K562 (cell line): ENCODE results near the gene WWC2. TPM values are rescaled to one million over a fixed set of nuclear protein-coding genes. Genes with fewer than 3 reads are reported as not detected.
A peak's percentile ranks its signal among the peaks of the same experiment; 100 is the strongest.

ENCODE experiments used
- BHLHE40 ChIP-seq: IDR thresholded peaks from 2 replicates; pipeline ENCODE4 v1.6.1; 2011; ENCODE audit warnings: low read length, improper control_type of control experiment
- CCNT2 ChIP-seq: IDR thresholded peaks from 2 replicates; pipeline ENCODE4 v1.6.1; 2011; ENCODE audit warnings: borderline replicate concordance, low read depth, mild to moderate bottlenecking, moderate library complexity, mixed read lengths, low read length; ENCODE audit not compliant: insufficient read length; ENCODE audit errors: extremely low read depth
- CHAMP1 ChIP-seq: fragments of 450-650 bp; IDR thresholded peaks from 2 replicates; pipeline ENCODE4 v1.6.1; 2016; ENCODE audit warnings: mild to moderate bottlenecking
- KDM1A ChIP-seq, 2 experiments: fragments of 450-650 bp; IDR thresholded peaks; 2 replicates each; pipeline ENCODE4 v1.6.1; 2016; ENCODE audit warnings: mild to moderate bottlenecking in 2 of 2
- KDM4B ChIP-seq, 2 experiments: fragments of 450-650 bp in 1 of 2; sonication (generic) in 1 of 2; IDR thresholded peaks; 2 replicates each; pipeline ENCODE4 v1.6.1; 2016 to 2017; ENCODE audit warnings: borderline replicate concordance in 2 of 2, antibody characterized with exemption in 1 of 2, low read depth in 1 of 2, mild to moderate bottlenecking in 1 of 2
- LCOR ChIP-seq: sonication (generic); formaldehyde crosslinking; IDR thresholded peaks from 2 replicates; pipeline ENCODE4 v1.8.0; 2022; ENCODE audit warnings: mild to moderate bottlenecking, missing genetic modification reagents
- MAX ChIP-seq: sonication (generic); formaldehyde crosslinking; IDR thresholded peaks from 2 replicates; pipeline ENCODE4 v1.9.0; 2022; ENCODE audit warnings: mild to moderate bottlenecking, missing genetic modification reagents
- MEIS2 ChIP-seq: fragments of 450-650 bp; IDR thresholded peaks from 2 replicates; pipeline ENCODE4 v1.6.1; 2014; ENCODE audit warnings: mild to moderate bottlenecking; ENCODE audit not compliant: partially characterized antibody
- NEUROD1 ChIP-seq: fragments of 150-350 bp; IDR thresholded peaks from 2 replicates; pipeline ENCODE4 v1.6.1; 2014; ENCODE audit warnings: borderline replicate concordance, low read length, low read depth; ENCODE audit not compliant: partially characterized antibody
- SMAD4 ChIP-seq: fragments of 250-450 bp; sonication (Bioruptor Pico); conservative IDR thresholded peaks from 2 replicates; pipeline ENCODE4 v1.8.0; 2021; ENCODE audit warnings: inconsistent platforms, mild to moderate bottlenecking, moderate library complexity
- ZNF263 ChIP-seq: sonication (generic); formaldehyde crosslinking; IDR thresholded peaks from 2 replicates; pipeline ENCODE4 v1.8.0; 2022; ENCODE audit warnings: mild to moderate bottlenecking, missing genetic modification reagents, borderline replicate concordance
- polyA plus RNA-seq, 8 experiments: library from polyadenylated mRNA; depleted of rRNA in 4 of 8; stranded (reverse) in 5 of 8; unstranded in 3 of 8; fragments of >200 nt; fragmentation: Nextera tagmentation in 2 of 8; fragmentation: Illumina TruSeq in 1 of 8; extraction: Ambion mirVana in 2 of 8; extraction: Trizol in 1 of 8; gene quantifications; 2 replicates each; pipeline versions ENCODE4 v1.2.1 to v1.2.3, GENCODE V29; 2011 to 2014; ENCODE audit warnings: inconsistent platforms in 1 of 8, missing spikeins in 1 of 8
- total RNA-seq, 7 experiments: library from RNA; depleted of rRNA in 6 of 7; stranded (reverse); fragments of >200 nt in 6 of 7; fragmentation: Illumina TruSeq in 2 of 7; extraction: Trizol in 2 of 7; gene quantifications; 2 replicates each; pipeline versions ENCODE4 v1.2.1 to v1.2.3, GENCODE V29; 2011 to 2021; ENCODE audit warnings: low replicate concordance in 1 of 7
- TF ChIP-seq, protein P1 (sequence below): fragments of 200-800 bp; sonication (Bioruptor generic); IDR thresholded peaks from 2 replicates; pipeline ENCODE4 v1.6.1; 2017; ENCODE audit warnings: missing genetic modification characterization, missing compliant biosample characterization
- TF ChIP-seq, protein P2 (sequence below): sonication (generic); formaldehyde crosslinking; IDR thresholded peaks from 2 replicates; pipeline ENCODE4 v1.8.1; 2023; ENCODE audit warnings: mild to moderate bottlenecking, missing genetic modification reagents
- TF ChIP-seq, protein P3 (sequence below): fragments of 450-650 bp; formaldehyde crosslinking; IDR thresholded peaks from 2 replicates; pipeline ENCODE4 v1.4.0; 2022; ENCODE audit warnings: mild to moderate bottlenecking, moderate library complexity
- TF ChIP-seq, protein P4 (sequence below), 2 experiments: fragments of 450-650 bp; IDR thresholded peaks; 2 replicates each; pipeline ENCODE4 v1.6.1; 2018; ENCODE audit warnings: mild to moderate bottlenecking in 2 of 2, low read depth in 1 of 2; ENCODE audit not compliant: partially characterized antibody in 2 of 2

The WWC2 gene
- total and polyA plus RNA-seq, 9 of the 15 experiments (the other 6 are each of a cell fraction or from before 2014, with no cell fraction given) = 3.7 to 39.4 (median 19.6) TPM

DNA sequence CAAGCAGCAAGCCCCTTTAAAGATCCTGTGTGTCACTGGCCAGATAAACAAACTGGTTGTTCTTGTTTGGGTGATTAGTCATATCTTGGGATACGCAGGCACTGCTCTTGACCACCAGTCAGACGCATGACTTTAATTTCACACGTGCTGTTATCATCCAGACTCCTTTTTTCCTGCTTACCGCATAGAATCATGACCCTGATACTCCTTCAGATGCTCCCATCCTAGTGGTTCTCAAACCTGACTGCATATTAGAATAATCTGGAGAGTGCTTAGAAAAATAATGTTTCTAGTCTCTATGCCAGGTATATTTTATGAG, 142.2 kb downstream of the WWC2 start (continued):
- TF ChIP-seq, protein P1, sequence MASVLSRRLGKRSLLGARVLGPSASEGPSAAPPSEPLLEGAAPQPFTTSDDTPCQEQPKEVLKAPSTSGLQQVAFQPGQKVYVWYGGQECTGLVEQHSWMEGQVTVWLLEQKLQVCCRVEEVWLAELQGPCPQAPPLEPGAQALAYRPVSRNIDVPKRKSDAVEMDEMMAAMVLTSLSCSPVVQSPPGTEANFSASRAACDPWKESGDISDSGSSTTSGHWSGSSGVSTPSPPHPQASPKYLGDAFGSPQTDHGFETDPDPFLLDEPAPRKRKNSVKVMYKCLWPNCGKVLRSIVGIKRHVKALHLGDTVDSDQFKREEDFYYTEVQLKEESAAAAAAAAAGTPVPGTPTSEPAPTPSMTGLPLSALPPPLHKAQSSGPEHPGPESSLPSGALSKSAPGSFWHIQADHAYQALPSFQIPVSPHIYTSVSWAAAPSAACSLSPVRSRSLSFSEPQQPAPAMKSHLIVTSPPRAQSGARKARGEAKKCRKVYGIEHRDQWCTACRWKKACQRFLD = peak; percentile 79
- TF ChIP-seq CHAMP1 = peak; percentile 48; the same call in 1 of the 2 replicates
- TF ChIP-seq MEIS2 = peak; percentile 4
- peak; percentile 80 for TF ChIP-seq CCNT2
- TF ChIP-seq SMAD4 = peak; percentile 96
- TF ChIP-seq ZNF263 (CRISPR knock-in tag) = no peak
- TF ChIP-seq, protein P2, sequence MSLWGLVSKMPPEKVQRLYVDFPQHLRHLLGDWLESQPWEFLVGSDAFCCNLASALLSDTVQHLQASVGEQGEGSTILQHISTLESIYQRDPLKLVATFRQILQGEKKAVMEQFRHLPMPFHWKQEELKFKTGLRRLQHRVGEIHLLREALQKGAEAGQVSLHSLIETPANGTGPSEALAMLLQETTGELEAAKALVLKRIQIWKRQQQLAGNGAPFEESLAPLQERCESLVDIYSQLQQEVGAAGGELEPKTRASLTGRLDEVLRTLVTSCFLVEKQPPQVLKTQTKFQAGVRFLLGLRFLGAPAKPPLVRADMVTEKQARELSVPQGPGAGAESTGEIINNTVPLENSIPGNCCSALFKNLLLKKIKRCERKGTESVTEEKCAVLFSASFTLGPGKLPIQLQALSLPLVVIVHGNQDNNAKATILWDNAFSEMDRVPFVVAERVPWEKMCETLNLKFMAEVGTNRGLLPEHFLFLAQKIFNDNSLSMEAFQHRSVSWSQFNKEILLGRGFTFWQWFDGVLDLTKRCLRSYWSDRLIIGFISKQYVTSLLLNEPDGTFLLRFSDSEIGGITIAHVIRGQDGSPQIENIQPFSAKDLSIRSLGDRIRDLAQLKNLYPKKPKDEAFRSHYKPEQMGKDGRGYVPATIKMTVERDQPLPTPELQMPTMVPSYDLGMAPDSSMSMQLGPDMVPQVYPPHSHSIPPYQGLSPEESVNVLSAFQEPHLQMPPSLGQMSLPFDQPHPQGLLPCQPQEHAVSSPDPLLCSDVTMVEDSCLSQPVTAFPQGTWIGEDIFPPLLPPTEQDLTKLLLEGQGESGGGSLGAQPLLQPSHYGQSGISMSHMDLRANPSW = no peak
- TF ChIP-seq KDM1A (IDR thresholded peaks at IDR 0.05) = peak; percentile 81 to 84; a peak in 3 of 4 replicates
- peak; percentile 89 for TF ChIP-seq MAX
- TF ChIP-seq, protein P3, sequence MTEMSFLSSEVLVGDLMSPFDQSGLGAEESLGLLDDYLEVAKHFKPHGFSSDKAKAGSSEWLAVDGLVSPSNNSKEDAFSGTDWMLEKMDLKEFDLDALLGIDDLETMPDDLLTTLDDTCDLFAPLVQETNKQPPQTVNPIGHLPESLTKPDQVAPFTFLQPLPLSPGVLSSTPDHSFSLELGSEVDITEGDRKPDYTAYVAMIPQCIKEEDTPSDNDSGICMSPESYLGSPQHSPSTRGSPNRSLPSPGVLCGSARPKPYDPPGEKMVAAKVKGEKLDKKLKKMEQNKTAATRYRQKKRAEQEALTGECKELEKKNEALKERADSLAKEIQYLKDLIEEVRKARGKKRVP (CRISPR knock-in tag) = no peak
- TF ChIP-seq, protein P4, sequence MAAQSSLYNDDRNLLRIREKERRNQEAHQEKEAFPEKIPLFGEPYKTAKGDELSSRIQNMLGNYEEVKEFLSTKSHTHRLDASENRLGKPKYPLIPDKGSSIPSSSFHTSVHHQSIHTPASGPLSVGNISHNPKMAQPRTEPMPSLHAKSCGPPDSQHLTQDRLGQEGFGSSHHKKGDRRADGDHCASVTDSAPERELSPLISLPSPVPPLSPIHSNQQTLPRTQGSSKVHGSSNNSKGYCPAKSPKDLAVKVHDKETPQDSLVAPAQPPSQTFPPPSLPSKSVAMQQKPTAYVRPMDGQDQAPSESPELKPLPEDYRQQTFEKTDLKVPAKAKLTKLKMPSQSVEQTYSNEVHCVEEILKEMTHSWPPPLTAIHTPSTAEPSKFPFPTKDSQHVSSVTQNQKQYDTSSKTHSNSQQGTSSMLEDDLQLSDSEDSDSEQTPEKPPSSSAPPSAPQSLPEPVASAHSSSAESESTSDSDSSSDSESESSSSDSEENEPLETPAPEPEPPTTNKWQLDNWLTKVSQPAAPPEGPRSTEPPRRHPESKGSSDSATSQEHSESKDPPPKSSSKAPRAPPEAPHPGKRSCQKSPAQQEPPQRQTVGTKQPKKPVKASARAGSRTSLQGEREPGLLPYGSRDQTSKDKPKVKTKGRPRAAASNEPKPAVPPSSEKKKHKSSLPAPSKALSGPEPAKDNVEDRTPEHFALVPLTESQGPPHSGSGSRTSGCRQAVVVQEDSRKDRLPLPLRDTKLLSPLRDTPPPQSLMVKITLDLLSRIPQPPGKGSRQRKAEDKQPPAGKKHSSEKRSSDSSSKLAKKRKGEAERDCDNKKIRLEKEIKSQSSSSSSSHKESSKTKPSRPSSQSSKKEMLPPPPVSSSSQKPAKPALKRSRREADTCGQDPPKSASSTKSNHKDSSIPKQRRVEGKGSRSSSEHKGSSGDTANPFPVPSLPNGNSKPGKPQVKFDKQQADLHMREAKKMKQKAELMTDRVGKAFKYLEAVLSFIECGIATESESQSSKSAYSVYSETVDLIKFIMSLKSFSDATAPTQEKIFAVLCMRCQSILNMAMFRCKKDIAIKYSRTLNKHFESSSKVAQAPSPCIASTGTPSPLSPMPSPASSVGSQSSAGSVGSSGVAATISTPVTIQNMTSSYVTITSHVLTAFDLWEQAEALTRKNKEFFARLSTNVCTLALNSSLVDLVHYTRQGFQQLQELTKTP (IDR thresholded peaks at IDR 0.05; ENCODE audit: low read depth in 1 of 2, partially characterized antibody in 2 of 2) = peak in 1 of 2 experiments; percentile 67
- TF ChIP-seq LCOR = peak; percentile 82
- no peak for TF ChIP-seq KDM4B (IDR thresholded peaks at IDR 0.05; ENCODE audit: borderline replicate concordance in 2 of 2, low read depth in 1 of 2)
- TF ChIP-seq BHLHE40 = peak; percentile 97
- TF ChIP-seq NEUROD1 = peak; percentile 17
